GM12878 (cell line): ENCODE results near the gene GABBR2. TPM values are rescaled to one million over a fixed set of nuclear protein-coding genes. Genes with fewer than 3 reads are reported as not detected.

Source experiments
- BHLHE40 ChIP-seq, 2 experiments: fragments of 450-650 bp in 1 of 2; IDR thresholded peaks; 2 replicates each; pipeline ENCODE4 v1.6.1; 2011 to 2017; ENCODE audit warnings: low read depth in 2 of 2, borderline replicate concordance in 1 of 2, improper control_type of control experiment in 1 of 2, low read length in 1 of 2, mild to moderate bottlenecking in 1 of 2
- BMI1 ChIP-seq: fragments of 450-650 bp; IDR thresholded peaks from 2 replicates; pipeline ENCODE4 v1.6.1; 2016; ENCODE audit warnings: mild to moderate bottlenecking, moderate library complexity, borderline replicate concordance
- CEBPB ChIP-seq, 2 experiments: fragments of 150-350 bp in 1 of 2; IDR thresholded peaks; 2 replicates each; pipeline ENCODE4 v1.6.1; 2012 to 2014; ENCODE audit warnings: low read depth in 2 of 2, low read length in 2 of 2, borderline replicate concordance in 1 of 2, inconsistent platforms in 1 of 2
- EP300 ChIP-seq, 2 experiments: fragments of 150-350 bp in 1 of 2; IDR thresholded peaks; 2 replicates each; pipeline ENCODE4 v1.6.1; 2011 to 2012; ENCODE audit warnings: low read depth in 2 of 2, low read length in 2 of 2, borderline replicate concordance in 1 of 2, improper control_type of control experiment in 1 of 2, inconsistent platforms in 1 of 2; ENCODE audit not compliant: control insufficient read depth in 1 of 2
- IKZF1 ChIP-seq: fragments of 450-650 bp; conservative IDR thresholded peaks from 2 replicates; pipeline ENCODE4 v1.6.1; 2017; ENCODE audit warnings: antibody characterized with exemption, mild to moderate bottlenecking
- MTA2 ChIP-seq: fragments of 450-650 bp; IDR thresholded peaks from 2 replicates; pipeline ENCODE4 v1.6.1; 2016; ENCODE audit warnings: low read depth, mild to moderate bottlenecking, moderate library complexity
- MTA3 ChIP-seq: IDR thresholded peaks from 2 replicates; pipeline ENCODE4 v1.6.1; 2012; ENCODE audit warnings: low read length, inconsistent platforms, borderline replicate concordance
- NR2C2 ChIP-seq: IDR thresholded peaks from 2 replicates; pipeline ENCODE4 v1.6.1; 2011; ENCODE audit warnings: borderline replicate concordance, low read depth; ENCODE audit not compliant: control insufficient read depth, insufficient read length
- PAX8 ChIP-seq: fragments of 450-650 bp; IDR thresholded peaks from 2 replicates; pipeline ENCODE4 v1.6.1; 2017; ENCODE audit warnings: mild to moderate bottlenecking, moderate library complexity
- POU2F2 ChIP-seq: IDR thresholded peaks from 3 replicates; pipeline ENCODE4 v1.6.1; 2011; ENCODE audit warnings: low read depth, mild to moderate bottlenecking, low read length, borderline replicate concordance
- SIN3A ChIP-seq: IDR thresholded peaks from 2 replicates; pipeline ENCODE4 v1.6.1; 2012; ENCODE audit warnings: low read depth, low read length, improper control_type of control experiment
- SMC3 ChIP-seq: IDR thresholded peaks from 2 replicates; pipeline ENCODE4 v1.6.1; 2011; ENCODE audit warnings: low read length, improper control_type of control experiment, borderline replicate concordance
- TAF1 ChIP-seq: IDR thresholded peaks from 2 replicates; pipeline ENCODE4 v1.6.1; 2011; ENCODE audit warnings: mild to moderate bottlenecking, low read depth, low read length, borderline replicate concordance
- YBX1 ChIP-seq: fragments of 450-650 bp; IDR thresholded peaks from 2 replicates; pipeline ENCODE4 v1.6.1; 2016; ENCODE audit warnings: antibody characterized with exemption
- ZBTB4 ChIP-seq: fragments of 450-650 bp; formaldehyde crosslinking; IDR thresholded peaks from 2 replicates; pipeline ENCODE4 v1.4.0; 2022; ENCODE audit warnings: mild to moderate bottlenecking, moderate library complexity
- ZZZ3 ChIP-seq: IDR thresholded peaks from 2 replicates; pipeline ENCODE4 v1.6.1; 2011; ENCODE audit warnings: low read depth; ENCODE audit not compliant: control insufficient read depth, insufficient read length
- polyA plus RNA-seq, 11 experiments: library from polyadenylated mRNA; depleted of rRNA in 4 of 11; unstranded in 6 of 11; stranded (reverse) in 5 of 11; fragments of >200 nt; fragmentation: Nextera tagmentation in 4 of 11; fragmentation: Illumina TruSeq in 1 of 11; extraction: Ambion mirVana in 4 of 11; extraction: Trizol in 1 of 11; gene quantifications; 1 replicate in 1 of 11; 2 replicates in 10 of 11; pipeline versions ENCODE4 v1.2.1 to v1.2.3, GENCODE V29; 2011 to 2016; ENCODE audit warnings: inconsistent platforms in 2 of 11, missing spikeins in 2 of 11, low read depth in 1 of 11
- total RNA-seq, 4 experiments: library from RNA; depleted of rRNA in 3 of 4; stranded (reverse); fragments of >200 nt in 3 of 4; fragmentation: Illumina TruSeq in 1 of 4; extraction: Trizol in 1 of 4; gene quantifications; 2 replicates each; pipeline versions ENCODE4 v1.2.1 to v1.2.3, GENCODE V29; 2013 to 2021
- TF ChIP-seq, protein P1 (sequence below): fragments of 450-650 bp; formaldehyde crosslinking; IDR thresholded peaks from 2 replicates; pipeline ENCODE4 v1.4.0; 2020; ENCODE audit warnings: mild to moderate bottlenecking, moderate library complexity
- TF ChIP-seq, protein P2 (sequence below): IDR thresholded peaks from 2 replicates; pipeline ENCODE4 v1.6.1; 2011; ENCODE audit warnings: mild to moderate bottlenecking, low read depth, low read length, moderate library complexity; ENCODE audit not compliant: insufficient replicate concordance
- TF ChIP-seq, protein P3 (sequence below): IDR thresholded peaks from 2 replicates; pipeline ENCODE4 v1.6.1; 2011; ENCODE audit warnings: borderline replicate concordance, low read depth, mild to moderate bottlenecking, moderate library complexity, low read length; ENCODE audit not compliant: insufficient read depth, poor library complexity, severe bottlenecking

The GABBR2 gene
- total and polyA plus RNA-seq, 10 of the 15 experiments (the other 5 are each of a cell fraction or from before 2014, with no cell fraction given), result 0.02 to 2.2 (median 0.06) TPM; not detected in 2

GRCh38 chr9:98255578-98256296 is 453.0 kb downstream of the GABBR2 start, which contains the start of gene TBC1D2 (continued):
- TF ChIP-seq MTA3 (no peak), IKZF1 (peak; percentile 88), EP300 (IDR thresholded peaks at IDR 0.05; ENCODE audit: borderline replicate concordance in 1 of 2, control insufficient read depth in 1 of 2, low read depth in 2 of 2, low read length in 2 of 2) (no peak), SIN3A (no peak), ZZZ3 (no peak), SMC3 (no peak), ZBTB4 (CRISPR knock-in tag) (no peak), BMI1 (no peak), BHLHE40 (IDR thresholded peaks at IDR 0.05; ENCODE audit: borderline replicate concordance in 1 of 2, low read depth in 2 of 2, low read length in 1 of 2) (peak in 1 of 2 experiments; percentile 13; a peak in 1 of 4 replicates), MTA2 (no peak), YBX1 (no peak), NR2C2 (no peak), TAF1 (peak; percentile 58; the same call in 1 of the 2 replicates), POU2F2 (no peak; the same call in 2 of the 3 replicates), CEBPB (IDR thresholded peaks at IDR 0.05; ENCODE audit: borderline replicate concordance in 1 of 2, low read depth in 2 of 2, low read length in 2 of 2) (no peak), PAX8 (no peak)
- TF ChIP-seq, protein P1, sequence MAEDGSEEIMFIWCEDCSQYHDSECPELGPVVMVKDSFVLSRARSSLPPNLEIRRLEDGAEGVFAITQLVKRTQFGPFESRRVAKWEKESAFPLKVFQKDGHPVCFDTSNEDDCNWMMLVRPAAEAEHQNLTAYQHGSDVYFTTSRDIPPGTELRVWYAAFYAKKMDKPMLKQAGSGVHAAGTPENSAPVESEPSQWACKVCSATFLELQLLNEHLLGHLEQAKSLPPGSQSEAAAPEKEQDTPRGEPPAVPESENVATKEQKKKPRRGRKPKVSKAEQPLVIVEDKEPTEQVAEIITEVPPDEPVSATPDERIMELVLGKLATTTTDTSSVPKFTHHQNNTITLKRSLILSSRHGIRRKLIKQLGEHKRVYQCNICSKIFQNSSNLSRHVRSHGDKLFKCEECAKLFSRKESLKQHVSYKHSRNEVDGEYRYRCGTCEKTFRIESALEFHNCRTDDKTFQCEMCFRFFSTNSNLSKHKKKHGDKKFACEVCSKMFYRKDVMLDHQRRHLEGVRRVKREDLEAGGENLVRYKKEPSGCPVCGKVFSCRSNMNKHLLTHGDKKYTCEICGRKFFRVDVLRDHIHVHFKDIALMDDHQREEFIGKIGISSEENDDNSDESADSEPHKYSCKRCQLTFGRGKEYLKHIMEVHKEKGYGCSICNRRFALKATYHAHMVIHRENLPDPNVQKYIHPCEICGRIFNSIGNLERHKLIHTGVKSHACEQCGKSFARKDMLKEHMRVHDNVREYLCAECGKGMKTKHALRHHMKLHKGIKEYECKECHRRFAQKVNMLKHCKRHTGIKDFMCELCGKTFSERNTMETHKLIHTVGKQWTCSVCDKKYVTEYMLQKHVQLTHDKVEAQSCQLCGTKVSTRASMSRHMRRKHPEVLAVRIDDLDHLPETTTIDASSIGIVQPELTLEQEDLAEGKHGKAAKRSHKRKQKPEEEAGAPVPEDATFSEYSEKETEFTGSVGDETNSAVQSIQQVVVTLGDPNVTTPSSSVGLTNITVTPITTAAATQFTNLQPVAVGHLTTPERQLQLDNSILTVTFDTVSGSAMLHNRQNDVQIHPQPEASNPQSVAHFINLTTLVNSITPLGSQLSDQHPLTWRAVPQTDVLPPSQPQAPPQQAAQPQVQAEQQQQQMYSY (CRISPR knock-in tag), result no peak
- TF ChIP-seq, protein P2, sequence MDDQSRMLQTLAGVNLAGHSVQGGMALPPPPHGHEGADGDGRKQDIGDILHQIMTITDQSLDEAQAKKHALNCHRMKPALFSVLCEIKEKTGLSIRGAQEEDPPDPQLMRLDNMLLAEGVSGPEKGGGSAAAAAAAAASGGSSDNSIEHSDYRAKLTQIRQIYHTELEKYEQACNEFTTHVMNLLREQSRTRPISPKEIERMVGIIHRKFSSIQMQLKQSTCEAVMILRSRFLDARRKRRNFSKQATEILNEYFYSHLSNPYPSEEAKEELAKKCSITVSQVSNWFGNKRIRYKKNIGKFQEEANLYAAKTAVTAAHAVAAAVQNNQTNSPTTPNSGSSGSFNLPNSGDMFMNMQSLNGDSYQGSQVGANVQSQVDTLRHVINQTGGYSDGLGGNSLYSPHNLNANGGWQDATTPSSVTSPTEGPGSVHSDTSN, result peak; percentile 34
- TF ChIP-seq, protein P3, sequence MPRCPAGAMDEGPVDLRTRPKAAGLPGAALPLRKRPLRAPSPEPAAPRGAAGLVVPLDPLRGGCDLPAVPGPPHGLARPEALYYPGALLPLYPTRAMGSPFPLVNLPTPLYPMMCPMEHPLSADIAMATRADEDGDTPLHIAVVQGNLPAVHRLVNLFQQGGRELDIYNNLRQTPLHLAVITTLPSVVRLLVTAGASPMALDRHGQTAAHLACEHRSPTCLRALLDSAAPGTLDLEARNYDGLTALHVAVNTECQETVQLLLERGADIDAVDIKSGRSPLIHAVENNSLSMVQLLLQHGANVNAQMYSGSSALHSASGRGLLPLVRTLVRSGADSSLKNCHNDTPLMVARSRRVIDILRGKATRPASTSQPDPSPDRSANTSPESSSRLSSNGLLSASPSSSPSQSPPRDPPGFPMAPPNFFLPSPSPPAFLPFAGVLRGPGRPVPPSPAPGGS, result no peak
